CD4-positive, alpha-beta memory T cell (primary cell): ENCODE data around the gene ANKRD33. TPM values are rescaled to one million over a fixed set of nuclear protein-coding genes. Genes with fewer than 3 reads are reported as not detected.

ENCODE experiments used
- CTCF ChIA-PET: fragments of 350-600 bp; sonication (Branson Sonifier 250); formaldehyde crosslinking; loops from one replicate; lab custom pipeline; 2021; ENCODE audit warnings: inconsistent platforms; ENCODE audit not compliant: partially characterized antibody; lab: Charles Lee
- POLR2A ChIA-PET: fragments of 350-600 bp; sonication (Branson Sonifier 250); formaldehyde crosslinking; loops from one replicate; lab custom pipeline; 2021; ENCODE audit not compliant: partially characterized antibody; lab: Charles Lee
- DNase-seq, 5 donors: peaks; one replicate each; pipeline versions ENCODE4 v3.0.0 to v3.0.0-alpha.2; 2020 to 2022; ENCODE audit warnings: mixed read lengths in 1 of 5
- H3K27ac ChIP-seq: one replicate; pipeline ENCODE4 v1.7.0; 2013; ENCODE audit warnings: low read depth, low read length
- H3K27me3 ChIP-seq: 2 replicates; pipeline ENCODE4 v1.7.0; 2013; ENCODE audit warnings: mild to moderate bottlenecking, low read length, moderate library complexity; ENCODE audit not compliant: insufficient read depth
- H3K36me3 ChIP-seq: 2 replicates; pipeline ENCODE4 v1.7.0; 2013; ENCODE audit warnings: mild to moderate bottlenecking, low read length, moderate library complexity; ENCODE audit not compliant: insufficient read depth
- H3K4me1 ChIP-seq: 2 replicates; pipeline ENCODE4 v1.7.0; 2013; ENCODE audit warnings: mild to moderate bottlenecking, low read length, moderate library complexity; ENCODE audit not compliant: insufficient read depth
- H3K4me3 ChIP-seq, 2 donors: one replicate each; pipeline ENCODE4 v1.7.0; 2013; ENCODE audit warnings: low read length in 2 of 2, mild to moderate bottlenecking in 1 of 2
- H3K9me3 ChIP-seq, 2 donors: one replicate each; pipeline ENCODE4 v1.7.0; 2013; ENCODE audit warnings: low read length in 2 of 2, control low read depth in 1 of 2; ENCODE audit not compliant: control insufficient read depth in 1 of 2
- H3K27ac Mint-ChIP-seq, 7 donors: one replicate each; pipeline ENCODE4 v1.8.0; 2020 to 2021; ENCODE audit warnings: mixed read lengths in 7 of 7, mild to moderate bottlenecking in 6 of 7, inconsistent platforms in 3 of 7, moderate library complexity in 3 of 7
- H3K27me3 Mint-ChIP-seq, 2 donors: one replicate each; pipeline ENCODE4 v1.8.0; 2020 to 2021; ENCODE audit warnings: mixed read lengths in 2 of 2
- H3K36me3 Mint-ChIP-seq, 2 donors: one replicate each; pipeline ENCODE4 v1.8.0; 2020 to 2021; ENCODE audit warnings: mixed read lengths in 2 of 2, inconsistent platforms in 1 of 2, mild to moderate bottlenecking in 1 of 2
- H3K4me1 Mint-ChIP-seq, 4 donors: one replicate each; pipeline ENCODE4 v1.8.0; 2020 to 2021; ENCODE audit warnings: mixed read lengths in 4 of 4, mild to moderate bottlenecking in 1 of 4
- H3K4me3 Mint-ChIP-seq, 8 donors: one replicate each; pipeline ENCODE4 v1.8.0; 2020 to 2021; ENCODE audit warnings: mixed read lengths in 8 of 8, mild to moderate bottlenecking in 7 of 8, moderate library complexity in 6 of 8, inconsistent platforms in 3 of 8
- H3K9me3 Mint-ChIP-seq, 8 donors: one replicate each; pipeline ENCODE4 v1.8.0; 2020 to 2021; ENCODE audit warnings: mixed read lengths in 8 of 8, mild to moderate bottlenecking in 5 of 8, inconsistent platforms in 3 of 8, moderate library complexity in 1 of 8
- intact Hi-C: fragments of 100-400 bp; cut with micrococcal nuclease; formaldehyde crosslinking; loops from one replicate; pipeline ENCODE4 v1.15.1; 2023
- polyA plus RNA-seq, 2 donors: library from polyadenylated mRNA; unstranded; fragments of 300-500 nt; fragmentation: Illumina TruSeq; gene quantifications; one replicate each; pipeline ENCODE4 v1.2.3, GENCODE V29; 2021
- total RNA-seq, 2 experiments: library from RNA; stranded (reverse); gene quantifications; one replicate each; pipeline ENCODE4 v1.2.3, GENCODE V29; 2021

ANKRD33 gene
- total and polyA plus RNA-seq, 4 experiments from 2014 or later, result not detected

DNA sequence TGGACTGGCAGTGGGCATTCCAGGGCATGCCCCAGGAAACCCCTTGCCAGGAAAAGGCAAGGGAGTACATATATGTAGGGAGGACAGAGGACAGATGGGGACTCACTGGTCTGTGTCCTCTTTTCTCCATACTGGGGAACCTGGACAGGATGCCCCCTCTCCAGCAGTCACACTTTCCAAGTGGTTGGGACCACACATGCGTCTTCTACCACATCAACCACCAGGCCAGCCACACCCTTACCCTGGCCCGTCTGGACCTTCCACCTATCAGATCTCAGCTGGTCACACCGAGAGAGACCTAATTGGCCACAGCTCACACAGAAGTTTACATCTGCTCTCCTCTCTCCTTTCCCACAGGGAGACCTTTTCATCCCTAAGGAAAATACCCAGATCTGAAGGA, 8.3 kb downstream of the ANKRD33 start:
- intact Hi-C loops, result no loop called here
- peaks cover 2 to 21% of the 10 kb centered on the region in 2 donors for H3K27me3 Mint-ChIP-seq
- ChIA-PET CTCF (interaction anchor here (0.5 to 1.0 kb wide), 2 partner anchors 16 to 1026 kb away, joined by 3 read pairs; no protein-coding TSS in a partner anchor), POLR2A (no interaction called here)
- no peaks in the 10 kb centered on the region for H3K36me3 ChIP-seq
- no peaks in the 10 kb centered on the region for H3K4me1 Mint-ChIP-seq
- no peaks in the 10 kb centered on the region for H3K27me3 ChIP-seq
- H3K27ac ChIP-seq, result no peak overlapping the region
- H3K9me3 ChIP-seq, result no peaks in the 10 kb centered on the region
- H3K9me3 Mint-ChIP-seq, result peaks cover 0 to 2% (median 0%) of the 10 kb centered on the region in 8 donors
- no peaks in the 10 kb centered on the region for H3K4me1 ChIP-seq
- H3K27ac Mint-ChIP-seq, result peak overlapping the region in 1 of 7 donors; percentile 15
- DNase-seq, result no peak
- no peak overlapping the region for H3K4me3 ChIP-seq
- no peaks in the 10 kb centered on the region for H3K36me3 Mint-ChIP-seq
- no peak overlapping the region for H3K4me3 Mint-ChIP-seq

DNA sequence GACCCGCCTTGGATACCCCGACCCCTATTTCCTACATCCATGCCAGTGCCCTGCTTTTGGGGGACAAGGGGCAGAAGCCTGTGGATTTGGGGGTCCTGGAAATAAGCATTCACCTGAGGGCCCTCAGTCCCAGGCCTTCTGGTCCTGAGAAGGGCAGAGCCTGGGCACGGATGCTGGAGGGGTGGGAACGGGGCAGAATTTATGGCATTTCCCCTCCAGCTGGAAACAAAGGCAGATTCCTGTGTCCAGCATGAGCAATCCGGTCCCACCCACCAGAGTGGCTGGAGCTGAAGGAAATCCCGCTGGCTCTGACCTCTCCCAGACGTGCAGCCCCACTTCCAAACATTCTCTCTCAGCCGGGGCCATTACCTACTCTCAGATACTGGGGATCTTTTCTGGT, 9.3 kb downstream of the ANKRD33 start:
- POLR2A ChIA-PET, result no interaction called here
- peaks cover 0 to 2% (median 0%) of the 10 kb centered on the region in 8 donors for H3K9me3 Mint-ChIP-seq

DNA sequence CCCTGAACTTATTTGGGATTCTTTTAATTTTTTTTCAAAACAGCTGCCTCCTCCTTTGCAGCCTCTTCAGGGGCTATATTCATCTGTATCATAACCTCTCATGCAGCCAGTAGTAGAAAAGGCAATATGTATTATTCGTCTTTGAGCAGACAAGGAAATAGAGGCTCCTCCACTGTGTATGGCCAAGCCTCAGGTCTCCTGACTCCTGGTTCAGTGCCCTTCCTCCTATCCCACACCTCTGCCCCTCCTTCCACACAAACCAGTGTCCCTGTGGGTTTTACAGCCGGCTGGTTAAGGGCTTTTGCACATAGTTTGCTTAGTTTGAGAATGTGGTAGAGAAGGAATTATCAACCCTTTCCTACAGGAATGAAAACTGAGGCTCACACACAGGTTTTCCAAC, 10.6 kb downstream of the ANKRD33 start:
- POLR2A ChIA-PET, result no interaction called here
- H3K27ac Mint-ChIP-seq, result no peak overlapping the region

More for the DNA sequence above, 9.3 kb downstream of the ANKRD33 start:
- Mint-ChIP-seq H3K4me1 (no peaks in the 10 kb centered on the region), H3K36me3 (no peaks in the 10 kb centered on the region), H3K27ac (no peak overlapping the region), H3K27me3 (peaks cover 4 to 21% of the 10 kb centered on the region in 2 donors), H3K4me3 (no peak overlapping the region)
- CTCF ChIA-PET, result no interaction called here
- Histone ChIP-seq H3K4me1 (no peaks in the 10 kb centered on the region), H3K9me3 (no peaks in the 10 kb centered on the region), H3K27ac (no peak overlapping the region), H3K4me3 (no peak overlapping the region), H3K27me3 (no peaks in the 10 kb centered on the region), H3K36me3 (no peaks in the 10 kb centered on the region)
- DNase-seq, result no peak
- intact Hi-C loops, result no loop called here

DNA sequence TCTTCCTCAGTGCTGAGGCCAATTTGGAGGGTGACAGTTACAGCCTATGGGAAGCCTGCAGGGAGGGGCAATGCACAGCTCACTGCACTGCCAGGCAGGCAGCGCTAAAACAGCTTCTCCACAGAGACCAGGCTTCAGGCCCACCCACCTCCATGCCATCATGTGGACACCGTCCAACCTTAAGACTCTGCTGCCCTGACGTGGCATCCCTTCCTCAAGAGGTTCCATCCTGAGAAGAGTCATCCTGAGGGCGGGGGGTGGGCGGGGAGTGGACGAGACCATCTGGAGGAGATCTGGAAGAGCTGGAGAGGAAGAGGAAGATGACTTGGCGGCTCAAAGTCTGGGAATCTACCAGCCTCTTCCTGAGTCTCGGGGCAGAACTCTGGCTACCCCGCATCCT, 11.0 kb downstream of the ANKRD33 start:
- DNase-seq, result no peak
- Mint-ChIP-seq H3K36me3 (no peaks in the 10 kb centered on the region), H3K27me3 (peaks cover 4 to 10% of the 10 kb centered on the region in 2 donors), H3K4me1 (no peaks in the 10 kb centered on the region), H3K4me3 (no peak overlapping the region), H3K9me3 (peaks cover 0 to 2% (median 0%) of the 10 kb centered on the region in 8 donors), H3K27ac (no peak overlapping the region)
- ChIA-PET CTCF (interaction anchor here (0.9 kb wide), 1 partner anchor 13 kb away, joined by 3 read pairs; no protein-coding TSS in a partner anchor), POLR2A (no interaction called here)
- no peaks in the 10 kb centered on the region for H3K27me3 ChIP-seq
- H3K4me3 ChIP-seq, result no peak overlapping the region
- no peak overlapping the region for H3K27ac ChIP-seq
- H3K9me3 ChIP-seq, result no peaks in the 10 kb centered on the region
- H3K4me1 ChIP-seq, result no peaks in the 10 kb centered on the region
- intact Hi-C loops, result no loop called here
- no peaks in the 10 kb centered on the region for H3K36me3 ChIP-seq

More for the DNA sequence above, 10.6 kb downstream of the ANKRD33 start:
- no peak overlapping the region for H3K4me3 Mint-ChIP-seq
- H3K4me1 Mint-ChIP-seq, result no peaks in the 10 kb centered on the region
- no peaks in the 10 kb centered on the region for H3K36me3 Mint-ChIP-seq
- peaks cover 4 to 14% of the 10 kb centered on the region in 2 donors for H3K27me3 Mint-ChIP-seq
- H3K4me1 ChIP-seq, result no peaks in the 10 kb centered on the region
- CTCF ChIA-PET, result interaction anchor here (0.9 kb wide), 1 partner anchor 13 kb away, joined by 3 read pairs; no protein-coding TSS in a partner anchor
- H3K27ac ChIP-seq, result no peak overlapping the region
- H3K4me3 ChIP-seq, result no peak overlapping the region
- intact Hi-C loops, result no loop called here
- H3K36me3 ChIP-seq, result no peaks in the 10 kb centered on the region
- H3K9me3 ChIP-seq, result no peaks in the 10 kb centered on the region
- peaks cover 0 to 2% (median 0%) of the 10 kb centered on the region in 8 donors for H3K9me3 Mint-ChIP-seq
- DNase-seq, result no peak
- H3K27me3 ChIP-seq, result no peaks in the 10 kb centered on the region

DNA sequence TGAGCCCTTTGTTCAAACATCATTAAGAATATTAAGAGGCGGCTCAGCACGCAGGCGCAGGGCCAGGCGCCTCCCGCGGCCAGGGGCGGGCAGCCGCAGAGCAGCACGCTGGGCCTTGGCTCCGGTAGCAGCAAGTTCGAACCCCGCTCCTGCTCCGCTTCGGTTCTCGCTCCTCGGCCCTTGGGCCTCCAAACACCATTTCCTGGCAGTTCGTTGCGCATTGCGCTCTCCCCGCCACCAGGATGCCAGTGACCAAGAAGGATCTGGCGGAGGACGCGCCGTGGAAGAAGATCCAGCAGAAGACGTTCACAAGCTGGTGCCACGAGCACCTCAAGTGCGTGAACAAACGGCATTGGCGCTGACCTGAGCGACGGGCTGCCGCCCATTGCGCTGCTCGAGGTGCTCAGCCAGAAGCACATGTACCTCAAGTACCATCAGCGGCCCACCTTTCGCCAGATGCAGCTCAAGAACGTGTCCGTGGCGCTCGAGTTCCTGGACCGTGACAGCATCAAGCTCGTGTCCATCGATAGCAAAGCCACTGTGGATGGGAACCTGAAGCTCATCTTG, 12.5 kb downstream of the ANKRD33 start:
- no peak overlapping the region for H3K4me3 ChIP-seq
- no peaks in the 10 kb centered on the region for H3K27me3 ChIP-seq
- H3K36me3 ChIP-seq, result no peaks in the 10 kb centered on the region
- Mint-ChIP-seq H3K36me3 (no peaks in the 10 kb centered on the region), H3K9me3 (peaks cover 0 to 2% (median 0%) of the 10 kb centered on the region in 8 donors), H3K4me1 (no peaks in the 10 kb centered on the region), H3K27ac (no peak overlapping the region), H3K27me3 (peaks cover 2 to 10% of the 10 kb centered on the region in 2 donors), H3K4me3 (no peak overlapping the region)
- intact Hi-C loops, result no loop called here
- no peak for DNase-seq
- H3K9me3 ChIP-seq, result no peaks in the 10 kb centered on the region
- H3K4me1 ChIP-seq, result no peaks in the 10 kb centered on the region
- ChIA-PET CTCF (no interaction called here), POLR2A (no interaction called here)
- H3K27ac ChIP-seq, result no peak overlapping the region

DNA sequence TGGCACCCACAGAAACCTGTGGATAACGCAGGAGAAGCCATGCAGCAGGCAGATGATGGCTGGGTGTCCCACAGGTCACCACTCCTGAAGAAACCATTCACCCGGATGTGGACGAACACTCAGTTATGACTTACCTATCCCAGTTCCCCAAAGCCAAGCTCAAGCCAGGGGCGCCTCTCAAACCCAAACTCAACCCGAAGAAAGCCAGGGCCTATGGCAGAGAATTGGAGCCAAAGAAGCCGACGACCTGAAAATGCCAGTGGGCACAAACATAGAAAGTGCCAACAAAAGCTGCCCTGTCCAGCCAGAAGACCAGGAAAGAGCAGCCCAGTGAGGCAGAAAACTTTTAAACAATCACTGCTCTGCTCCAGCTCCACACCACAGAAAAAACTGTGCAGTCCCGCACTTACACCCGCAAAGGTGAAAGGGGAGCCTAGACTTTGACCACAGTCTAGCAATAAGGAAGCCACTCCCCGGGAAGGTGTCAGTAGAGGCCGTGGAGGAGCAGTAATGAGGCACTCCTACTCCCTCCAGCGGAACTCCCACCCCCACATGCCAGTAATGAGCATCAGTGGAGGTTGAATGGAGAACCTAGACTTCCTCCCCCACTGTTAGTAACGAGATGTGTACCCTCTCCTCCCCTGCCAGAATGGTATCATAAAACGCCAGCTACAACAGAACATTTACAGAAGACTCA, 13.4 kb downstream of the ANKRD33 start:
- H3K27me3 ChIP-seq, result peaks cover under 1% of the 10 kb centered on the region
- H3K4me3 ChIP-seq, result no peak overlapping the region
- DNase-seq, result no peak
- H3K4me1 ChIP-seq, result no peaks in the 10 kb centered on the region
- Mint-ChIP-seq H3K27ac (no peak overlapping the region), H3K4me3 (no peak overlapping the region), H3K9me3 (peaks cover 0 to 2% (median 0%) of the 10 kb centered on the region in 8 donors), H3K36me3 (no peaks in the 10 kb centered on the region), H3K4me1 (no peaks in the 10 kb centered on the region), H3K27me3 (peaks cover 2 to 13% of the 10 kb centered on the region in 2 donors)
- CTCF ChIA-PET, result no interaction called here
- POLR2A ChIA-PET, result no interaction called here
- H3K9me3 ChIP-seq, result no peaks in the 10 kb centered on the region
- no peak overlapping the region for H3K27ac ChIP-seq
- no peaks in the 10 kb centered on the region for H3K36me3 ChIP-seq
- intact Hi-C loops, result no loop called here

DNA sequence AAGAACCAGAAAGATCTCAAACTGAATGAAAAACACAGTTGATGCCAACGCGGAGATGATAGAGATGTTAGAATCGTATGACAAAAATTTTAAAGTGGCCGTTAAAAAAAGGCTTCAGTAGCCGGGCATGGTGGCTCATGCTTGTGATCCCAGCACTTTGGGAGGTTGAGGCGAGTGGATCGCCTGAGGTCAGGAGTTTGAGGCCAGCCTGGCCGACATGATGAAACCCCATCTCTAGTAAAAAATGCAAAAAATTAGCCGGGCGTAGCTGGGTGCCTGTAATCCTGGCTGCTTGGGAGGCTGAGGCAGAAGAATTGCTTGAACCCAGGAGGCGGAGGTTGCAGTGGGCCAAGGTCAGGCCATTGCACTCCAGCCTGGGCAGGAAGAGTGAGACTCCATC, 14.0 kb downstream of the ANKRD33 start:
- ChIA-PET CTCF (no interaction called here), POLR2A (no interaction called here)
- intact Hi-C loops, result no loop called here
- no peak overlapping the region for H3K4me3 ChIP-seq
- Mint-ChIP-seq H3K36me3 (no peaks in the 10 kb centered on the region), H3K27ac (no peak overlapping the region), H3K9me3 (peaks cover 0 to 2% (median 0%) of the 10 kb centered on the region in 8 donors), H3K4me1 (no peaks in the 10 kb centered on the region), H3K4me3 (no peak overlapping the region), H3K27me3 (peaks cover 4 to 10% of the 10 kb centered on the region in 2 donors)
- DNase-seq, result no peak
- H3K27ac ChIP-seq, result no peak overlapping the region
- H3K4me1 ChIP-seq, result no peaks in the 10 kb centered on the region
- H3K27me3 ChIP-seq, result peaks cover 4% of the 10 kb centered on the region
- H3K36me3 ChIP-seq, result no peaks in the 10 kb centered on the region
- no peaks in the 10 kb centered on the region for H3K9me3 ChIP-seq
